ENCODE results near the gene CMIP. TPM values are rescaled to one million over a fixed set of nuclear protein-coding genes. Genes with fewer than 3 reads are reported as not detected.

The CMIP gene
- polyA plus RNA-seq, 1 experiment: 2.7 TPM

- H3K9me3 ChIP-seq (ENCODE audit: control insufficient read depth, insufficient read depth, low read length): no peaks in the 10 kb centered on the region
- no peak overlapping the region for H3K27ac ChIP-seq (ENCODE audit: low read depth, low read length)
- DNase-seq (ENCODE audit: low read depth, low spot score): no peak
- H3K27me3 ChIP-seq (ENCODE audit: control insufficient read depth, insufficient read depth, low read length): peaks cover 18% of the 10 kb centered on the region
- ChIA-PET CTCF (no interaction called here), POLR2A (no interaction called here)
- peak overlapping the region; percentile 51 for H3K4me3 ChIP-seq (ENCODE audit: low read depth, low read length)
- no peak for TF ChIP-seq CTCF (IDR thresholded peaks at IDR 0.05; ENCODE audit: low read depth, low read length)
Observed at GRCh38 chr16:81745704-81746558, 301.3 kb downstream of the CMIP start.

- ChIA-PET POLR2A (no interaction called here), CTCF (no interaction called here)
- no peak for DNase-seq (ENCODE audit: low read depth, low spot score)
- Histone ChIP-seq H3K27ac (ENCODE audit: low read depth, low read length) (no peak overlapping the region), H3K4me3 (ENCODE audit: low read depth, low read length) (peak overlapping the region; percentile 51), H3K27me3 (ENCODE audit: control insufficient read depth, insufficient read depth, low read length) (peaks cover 14% of the 10 kb centered on the region), H3K9me3 (ENCODE audit: control insufficient read depth, insufficient read depth, low read length) (no peaks in the 10 kb centered on the region)
- TF ChIP-seq CTCF (IDR thresholded peaks at IDR 0.05; ENCODE audit: low read depth, low read length): no peak
Observed at GRCh38 chr16:81746566-81746965, 302.0 kb downstream of the CMIP start.

GRCh38 chr16:81748476-81749198, 304.0 kb downstream of the CMIP start:
- no peak for DNase-seq (ENCODE audit: low read depth, low spot score)
- CTCF ChIA-PET: interaction anchor here (0.7 kb wide), 1 partner anchor 543 kb away, joined by 4 read pairs; no protein-coding TSS in a partner anchor
- Histone ChIP-seq H3K27me3 (ENCODE audit: control insufficient read depth, insufficient read depth, low read length) (peaks cover 10% of the 10 kb centered on the region), H3K27ac (ENCODE audit: low read depth, low read length) (no peak overlapping the region), H3K9me3 (ENCODE audit: control insufficient read depth, insufficient read depth, low read length) (no peaks in the 10 kb centered on the region), H3K4me3 (ENCODE audit: low read depth, low read length) (no peak overlapping the region)
- TF ChIP-seq CTCF (IDR thresholded peaks at IDR 0.05; ENCODE audit: low read depth, low read length): no peak
- POLR2A ChIA-PET: no interaction called here

GRCh38 chr16:81752225-81752875, 307.7 kb downstream of the CMIP start:
- no peak for DNase-seq (ENCODE audit: low read depth, low spot score)
- Histone ChIP-seq H3K27ac (ENCODE audit: low read depth, low read length) (no peak overlapping the region), H3K9me3 (ENCODE audit: control insufficient read depth, insufficient read depth, low read length) (no peaks in the 10 kb centered on the region), H3K27me3 (ENCODE audit: control insufficient read depth, insufficient read depth, low read length) (peaks cover 10% of the 10 kb centered on the region), H3K4me3 (ENCODE audit: low read depth, low read length) (no peak overlapping the region)
- ChIA-PET POLR2A (interaction anchor here (0.6 kb wide), 1 partner anchor 114 kb away, joined by 3 read pairs; no protein-coding TSS in a partner anchor), CTCF (no interaction called here)
- TF ChIP-seq CTCF (IDR thresholded peaks at IDR 0.05; ENCODE audit: low read depth, low read length): no peak
